Measurements from ENCODE around the gene STIP1. TPM values are rescaled to one million over a fixed set of nuclear protein-coding genes. Genes with fewer than 3 reads are reported as not detected.
"Not testable (repeated sequence)": the region's sequence is repeated elsewhere in the genome, so short reads cannot be mapped to it uniquely, and the experiment has no call there.

The STIP1 gene
- total RNA-seq, 1 donor from 2014 or later: 115 TPM

DNA sequence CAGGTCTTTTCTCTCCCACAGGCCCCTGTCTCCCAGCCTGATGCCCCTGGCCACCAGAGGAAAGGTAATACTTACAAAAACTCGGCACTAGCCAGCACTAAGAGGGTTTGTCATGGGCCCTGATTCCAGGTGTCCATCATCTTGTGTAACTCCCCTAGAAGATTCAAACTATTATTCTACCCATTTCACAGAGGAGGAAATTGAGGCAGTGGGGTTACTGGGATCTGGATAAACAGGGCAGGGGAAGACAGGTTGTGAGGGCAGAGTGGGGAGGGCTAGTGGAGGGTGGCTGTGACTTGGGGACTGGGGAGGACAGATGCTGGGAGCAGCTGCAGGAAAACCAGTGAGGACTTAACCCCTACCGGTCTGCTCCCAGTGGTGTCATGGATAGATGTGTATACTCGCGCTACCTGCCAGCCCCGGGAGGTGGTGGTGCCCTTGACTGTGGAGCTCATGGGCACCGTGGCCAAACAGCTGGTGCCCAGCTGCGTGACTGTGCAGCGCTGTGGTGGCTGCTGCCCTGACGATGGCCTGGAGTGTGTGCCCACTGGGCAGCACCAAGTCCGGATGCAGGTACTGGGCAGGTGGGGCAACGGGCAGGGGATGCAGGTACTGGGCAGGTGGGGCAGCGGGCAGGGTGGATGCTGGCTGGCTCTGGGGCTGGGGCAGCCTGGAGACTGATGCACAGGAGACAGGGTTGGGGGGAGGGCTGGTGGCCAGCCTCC, 49.6 kb downstream of the STIP1 start:
- no peak for DNase-seq (ENCODE audit: low spot score)

DNA sequence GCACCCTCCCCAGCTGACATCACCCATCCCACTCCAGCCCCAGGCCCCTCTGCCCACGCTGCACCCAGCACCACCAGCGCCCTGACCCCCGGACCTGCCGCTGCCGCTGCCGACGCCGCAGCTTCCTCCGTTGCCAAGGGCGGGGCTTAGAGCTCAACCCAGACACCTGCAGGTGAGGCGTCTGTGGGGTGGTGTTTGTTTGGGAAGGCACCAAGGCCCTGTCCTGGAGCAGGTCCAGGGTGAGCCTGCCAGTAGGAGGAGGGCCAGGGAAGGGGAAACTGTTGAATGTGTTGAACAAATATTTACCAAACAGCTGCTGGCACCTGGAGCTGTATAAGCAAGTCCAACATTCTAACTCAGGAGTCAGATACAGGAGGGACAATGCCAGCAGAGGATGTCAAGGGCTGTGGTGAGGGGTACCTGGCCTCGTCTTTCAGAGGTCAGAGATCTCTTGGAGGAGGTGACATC, 51.5 kb downstream of the STIP1 start:
- DNase-seq (ENCODE audit: low spot score): peak; percentile 90

DNA sequence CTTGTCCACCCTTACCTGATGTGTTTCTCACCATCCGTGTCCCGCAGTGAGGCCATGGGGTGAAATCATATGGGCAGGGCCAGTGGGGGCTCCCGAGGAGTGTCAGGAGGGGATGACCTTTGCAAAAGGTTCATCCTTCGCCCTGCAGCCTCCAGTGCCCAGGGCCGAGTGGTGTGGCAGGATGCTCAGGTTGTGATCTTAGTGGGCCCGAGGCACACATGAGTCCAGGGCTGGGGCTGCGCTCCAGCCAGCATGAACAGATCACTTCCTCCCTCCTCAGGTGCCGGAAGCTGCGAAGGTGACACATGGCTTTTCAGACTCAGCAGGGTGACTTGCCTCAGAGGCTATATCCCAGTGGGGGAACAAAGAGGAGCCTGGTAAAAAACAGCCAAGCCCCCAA, 52.1 kb downstream of the STIP1 start:
- no peak for DNase-seq (ENCODE audit: low spot score)

DNA sequence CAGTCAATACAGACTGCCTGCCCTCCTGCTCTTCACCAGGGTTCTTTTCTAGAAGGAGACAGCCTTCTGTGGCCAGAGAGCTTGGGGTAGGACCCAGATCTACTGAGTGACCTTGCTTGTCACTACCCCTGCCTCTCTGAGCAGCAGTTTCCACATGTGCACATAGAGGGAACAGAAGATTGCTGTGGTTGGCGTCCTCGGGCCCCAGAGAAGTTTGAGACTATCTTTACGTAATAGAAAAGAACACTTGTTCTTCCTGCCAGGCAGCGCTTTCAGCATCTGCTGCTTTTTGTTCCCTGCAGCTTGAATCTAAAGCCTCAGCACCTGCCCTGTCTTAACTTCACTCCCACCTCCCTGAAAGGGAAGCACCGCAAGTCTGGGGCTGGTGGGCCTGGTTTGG, 53.0 kb downstream of the STIP1 start:
- no peak for DNase-seq (ENCODE audit: low spot score)

DNA sequence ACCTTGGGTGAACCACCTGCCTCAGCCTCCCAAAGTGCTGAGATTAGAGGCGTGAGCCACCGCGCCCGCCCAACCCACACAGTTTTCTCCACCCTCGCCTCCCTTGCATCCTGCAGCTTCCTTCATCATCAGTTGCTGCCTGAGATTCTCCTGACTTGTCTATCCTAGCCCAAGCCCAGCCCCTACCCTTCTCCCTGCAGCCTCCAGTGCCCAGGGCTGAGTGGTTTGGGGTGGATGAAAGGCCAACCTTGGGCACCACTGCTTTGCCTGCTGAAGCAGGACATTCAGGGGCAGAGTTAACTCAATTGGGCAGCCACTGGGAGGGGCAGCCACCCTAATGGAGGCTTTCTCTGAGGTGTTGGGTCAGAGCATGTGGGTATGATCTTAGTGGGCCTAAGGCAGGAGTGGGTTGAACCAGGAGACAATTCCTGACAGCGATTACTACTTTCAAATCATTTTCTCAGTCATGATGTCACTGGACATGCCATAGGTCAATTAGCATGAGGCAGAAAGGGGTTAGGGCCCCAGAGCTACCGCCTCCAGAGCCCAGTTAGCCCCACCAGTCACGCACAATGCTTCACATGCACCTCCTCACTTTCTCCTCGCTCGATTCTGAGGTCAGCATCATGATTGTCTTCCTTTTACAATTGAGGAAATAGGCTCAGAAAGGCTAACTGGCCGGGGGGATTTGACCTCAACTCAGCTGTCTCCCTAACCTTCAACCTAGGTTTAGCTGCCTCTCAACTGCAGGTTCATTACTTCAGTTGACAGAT, 53.9 kb downstream of the STIP1 start:
- peak; percentile 52 for DNase-seq (ENCODE audit: low spot score)

DNA sequence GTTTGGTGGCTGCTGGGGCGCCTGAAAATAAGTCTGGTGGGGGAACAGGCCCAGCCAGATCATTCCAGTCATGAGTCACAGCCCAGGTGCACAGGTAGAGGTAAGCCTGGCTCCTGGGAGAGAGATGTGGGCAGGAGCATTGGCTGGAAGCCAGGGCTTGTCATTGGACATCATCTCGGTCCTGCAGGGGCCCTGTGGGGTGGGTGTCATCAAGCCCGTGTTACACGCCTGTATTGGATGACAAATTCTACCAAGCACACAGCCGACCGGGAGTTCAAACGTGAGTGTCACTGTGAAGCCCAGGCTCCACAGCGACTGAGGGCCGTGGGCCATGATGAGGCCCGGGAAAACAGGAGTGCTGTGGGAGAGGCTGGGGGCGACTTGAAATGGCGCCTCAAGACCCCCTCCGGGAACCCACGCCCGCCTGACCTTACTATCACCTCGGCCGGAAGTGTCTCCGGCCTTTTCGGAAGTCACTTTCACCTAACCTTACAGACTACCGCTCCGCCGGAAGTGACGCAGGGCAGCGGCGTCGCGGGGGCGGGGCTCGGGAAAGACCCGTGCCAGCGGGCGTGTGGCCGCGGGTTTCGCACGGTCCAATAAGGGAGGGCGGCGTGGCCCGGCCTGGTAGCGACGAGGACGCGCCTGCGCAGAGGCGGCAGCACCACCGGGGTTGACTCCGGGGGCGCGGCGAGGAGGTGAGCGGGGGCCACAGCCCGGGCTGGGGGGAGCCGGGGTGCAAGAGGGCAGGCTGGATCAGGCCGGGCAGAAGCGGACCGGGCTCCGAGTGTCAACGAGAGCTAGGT, 54.7 kb downstream of the STIP1 start, which contains the start of gene FKBP2:
TSS of gene FKBP2 (plus strand) at position 661 of the 806 bp plus-strand sequence. CDS start 1,293 bp downstream, outside the sequence.
- DNase-seq (ENCODE audit: low spot score): peak; percentile 98

DNA sequence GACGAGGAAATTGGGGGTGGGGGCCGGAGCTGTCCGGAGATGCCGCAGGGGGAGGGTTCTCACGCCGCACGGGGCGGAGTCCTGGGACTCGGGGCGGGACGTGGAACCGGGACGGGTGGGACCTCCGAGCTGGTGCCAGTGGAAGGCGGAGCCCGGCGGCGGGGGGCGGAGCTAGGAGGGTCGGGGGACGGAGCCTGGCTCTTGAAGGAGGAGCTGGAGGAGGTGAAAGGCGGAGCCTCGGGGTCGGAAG, 55.2 kb downstream of the STIP1 start:
- DNase-seq (ENCODE audit: low spot score): peak; percentile 100

DNA sequence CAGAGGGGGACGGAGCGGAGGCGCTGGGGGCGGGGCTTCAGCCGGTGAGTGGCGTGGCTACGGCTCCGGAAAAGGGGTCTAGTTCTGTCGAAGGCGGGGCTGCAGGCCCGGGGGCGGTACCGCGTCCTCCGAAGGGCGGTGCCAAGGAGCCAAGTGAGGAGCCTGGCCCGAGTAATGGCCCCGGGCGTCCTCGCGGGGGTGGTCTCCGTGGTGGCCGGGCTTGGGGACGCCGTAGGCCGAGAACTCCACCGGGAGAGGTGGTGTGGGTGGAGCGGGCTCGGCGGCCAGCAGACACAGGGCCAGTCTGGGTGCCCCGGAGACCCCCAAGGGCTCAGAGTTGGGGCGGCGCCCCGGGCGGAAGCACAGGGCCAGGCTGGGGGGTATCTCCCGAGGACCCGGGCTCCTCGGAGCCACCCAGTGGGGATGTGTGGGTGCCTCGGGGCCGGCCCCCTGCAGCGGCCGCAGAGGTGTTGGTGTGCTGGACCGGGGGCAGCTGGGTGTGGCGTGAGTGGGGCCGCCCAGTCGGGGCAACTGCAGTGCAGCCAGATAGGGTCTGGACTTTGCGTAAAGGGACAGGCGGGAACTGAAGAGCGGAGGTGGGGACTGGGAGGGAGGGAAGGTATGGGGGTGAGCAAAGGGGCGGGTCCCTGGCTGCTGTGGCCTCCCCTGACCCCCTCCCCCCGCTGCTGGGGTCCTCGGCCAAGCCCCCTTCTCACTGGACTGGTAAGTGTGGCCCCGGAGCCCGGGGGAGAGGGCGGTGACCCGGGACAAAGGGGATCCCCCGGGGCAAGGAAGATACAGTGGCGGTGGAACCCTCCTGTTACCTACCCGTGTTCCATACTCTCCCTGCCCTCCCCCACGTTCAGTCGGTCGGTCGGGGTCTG, 55.8 kb downstream of the STIP1 start:
- peak; percentile 42 for DNase-seq (ENCODE audit: low spot score)

DNA sequence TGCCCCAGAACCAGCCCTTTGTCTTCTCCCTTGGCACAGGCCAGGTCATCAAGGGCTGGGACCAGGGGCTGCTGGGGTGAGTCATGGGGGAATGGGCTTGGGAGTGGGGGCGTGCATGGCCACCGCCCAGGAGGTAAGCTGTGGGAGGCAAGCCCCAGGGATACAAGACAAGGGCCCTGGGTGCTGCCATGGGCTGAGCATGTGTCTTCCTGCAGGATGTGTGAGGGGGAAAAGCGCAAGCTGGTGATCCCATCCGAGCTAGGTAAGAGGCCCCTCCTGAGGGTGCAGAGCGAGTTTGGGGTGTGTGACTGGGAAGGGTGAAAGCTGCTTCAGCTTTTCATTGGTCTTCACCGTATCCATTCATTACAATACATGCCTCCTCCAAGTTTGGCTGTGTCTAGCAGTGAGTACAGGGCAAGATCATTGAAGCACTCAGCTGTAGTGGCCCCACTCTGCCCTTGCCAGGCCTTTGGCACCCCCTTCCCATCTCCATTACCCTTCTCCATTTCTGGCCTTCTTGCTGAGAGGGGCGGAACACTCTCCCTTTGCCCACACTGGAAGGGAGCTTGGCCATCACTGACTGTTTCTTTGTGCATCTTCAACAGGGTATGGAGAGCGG, 57.4 kb downstream of the STIP1 start:
- DNase-seq (ENCODE audit: low spot score): no peak

DNA sequence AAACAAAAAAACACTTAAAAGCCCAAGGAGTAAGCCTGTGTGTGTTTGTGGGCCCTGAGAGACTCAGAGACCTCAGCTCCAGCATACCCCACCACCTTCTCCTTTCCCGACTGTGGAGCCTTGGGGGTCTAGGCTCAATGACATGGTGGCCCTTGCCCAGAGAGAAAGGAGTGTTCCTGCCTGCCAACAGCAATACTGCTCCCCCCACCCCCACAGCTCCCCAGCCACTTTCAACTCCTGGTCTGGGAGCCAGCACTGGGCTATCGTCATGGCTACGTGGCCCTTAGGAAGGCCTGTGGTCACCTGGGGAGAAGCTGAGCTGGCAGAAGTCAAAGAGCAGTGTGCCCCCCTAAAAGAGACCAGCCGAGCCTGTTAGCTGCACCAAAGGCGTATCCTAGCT, 58.1 kb downstream of the STIP1 start:
- no peak for DNase-seq (ENCODE audit: low spot score)

DNA sequence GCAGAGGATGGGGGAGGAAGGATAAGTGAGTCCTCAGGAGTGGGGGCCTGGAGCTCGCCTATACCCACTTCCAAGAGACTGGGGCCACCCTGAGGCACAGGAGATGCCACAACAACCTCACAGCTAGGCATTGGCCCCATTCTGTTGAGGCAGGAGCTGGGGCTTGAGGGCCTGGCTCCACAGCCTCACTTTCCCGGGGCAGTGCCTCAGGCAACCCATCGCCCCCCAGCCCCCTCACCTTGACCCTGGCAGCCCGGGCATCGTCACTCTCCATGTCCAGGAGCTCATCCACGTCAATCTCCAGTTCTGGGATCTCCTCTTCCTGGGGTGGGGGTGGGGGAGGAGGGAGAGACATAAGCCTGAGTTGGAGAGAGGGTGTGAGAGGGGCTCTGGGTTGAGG, 59.0 kb downstream of the STIP1 start:
- DNase-seq (ENCODE audit: low spot score): no peak

DNA sequence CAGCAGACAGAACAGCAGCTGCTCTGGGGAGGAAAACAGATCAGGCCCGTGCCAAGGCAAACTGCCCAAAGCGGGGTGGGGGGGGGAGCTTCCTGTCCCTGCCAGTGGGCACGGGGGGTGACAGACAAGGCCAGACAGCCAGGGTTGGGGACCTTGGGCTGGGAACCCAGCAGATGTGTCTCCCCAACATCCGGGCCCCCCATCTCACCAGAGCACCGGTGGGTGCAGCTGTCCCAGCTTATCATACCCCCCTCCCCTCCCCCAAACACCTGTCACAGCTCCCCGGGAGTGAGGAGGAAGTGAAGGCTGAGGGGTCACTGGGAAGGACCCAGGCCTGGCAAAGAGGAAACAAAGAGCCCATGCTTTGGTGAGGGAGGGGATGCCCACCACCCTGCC, 59.4 kb downstream of the STIP1 start:
- no peak for DNase-seq (ENCODE audit: low spot score)

DNA sequence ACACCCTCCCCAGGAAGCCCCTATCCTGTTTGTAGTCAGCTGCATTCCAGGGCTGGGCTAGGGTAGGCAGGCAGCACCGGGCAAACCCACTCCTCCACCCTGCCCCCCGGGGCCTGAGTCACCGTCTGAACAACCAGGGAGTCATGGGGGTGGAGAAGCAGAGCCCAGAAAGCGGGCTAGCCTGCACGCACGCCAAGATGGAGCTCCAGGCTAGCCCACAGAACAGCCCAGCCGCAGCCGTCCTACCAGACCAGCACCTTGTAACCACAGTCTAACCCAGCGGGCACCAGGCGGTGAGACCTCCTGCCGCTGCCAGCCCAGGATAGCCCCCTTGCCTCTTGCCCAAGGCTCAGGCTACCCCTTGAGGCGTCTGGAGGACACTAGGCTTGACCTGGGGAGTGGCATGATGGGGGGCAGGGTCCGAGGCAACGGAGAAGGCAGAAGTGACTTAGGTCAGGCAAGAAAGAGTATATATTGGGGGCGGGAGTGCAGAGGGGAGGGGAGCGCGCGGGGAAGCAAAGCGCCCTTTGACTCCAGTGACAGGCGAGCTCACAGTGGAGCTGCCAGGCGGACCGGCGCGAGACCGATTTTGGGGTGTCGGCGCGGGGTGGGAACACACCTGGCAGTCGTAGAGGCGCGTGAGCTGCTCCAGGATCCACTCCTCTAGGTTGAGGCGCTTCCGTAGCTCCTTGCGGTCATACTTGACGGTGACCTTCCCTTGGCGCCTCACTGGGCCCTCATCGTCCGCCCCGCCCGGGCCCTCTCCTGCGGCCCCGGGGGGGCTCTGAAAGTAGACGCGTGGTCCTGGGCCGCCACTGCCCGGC, 60.0 kb downstream of the STIP1 start:
- peak; percentile 60 for DNase-seq (ENCODE audit: low spot score)

DNA sequence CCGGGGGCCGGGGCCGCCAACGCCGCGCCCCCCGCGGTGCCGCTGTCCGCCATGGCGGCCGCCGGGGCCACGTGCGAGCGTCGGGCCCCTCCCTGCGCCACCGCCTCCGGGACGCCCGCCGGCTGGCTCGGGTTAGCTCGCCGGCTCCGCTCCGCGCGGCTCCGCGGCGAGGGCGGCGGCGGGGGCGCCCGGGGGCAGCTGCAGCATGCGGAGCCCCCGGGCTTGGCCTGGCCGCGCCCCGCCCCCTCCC, 60.6 kb downstream of the STIP1 start:
- not testable (repeated sequence) for DNase-seq (ENCODE audit: low spot score)

DNA sequence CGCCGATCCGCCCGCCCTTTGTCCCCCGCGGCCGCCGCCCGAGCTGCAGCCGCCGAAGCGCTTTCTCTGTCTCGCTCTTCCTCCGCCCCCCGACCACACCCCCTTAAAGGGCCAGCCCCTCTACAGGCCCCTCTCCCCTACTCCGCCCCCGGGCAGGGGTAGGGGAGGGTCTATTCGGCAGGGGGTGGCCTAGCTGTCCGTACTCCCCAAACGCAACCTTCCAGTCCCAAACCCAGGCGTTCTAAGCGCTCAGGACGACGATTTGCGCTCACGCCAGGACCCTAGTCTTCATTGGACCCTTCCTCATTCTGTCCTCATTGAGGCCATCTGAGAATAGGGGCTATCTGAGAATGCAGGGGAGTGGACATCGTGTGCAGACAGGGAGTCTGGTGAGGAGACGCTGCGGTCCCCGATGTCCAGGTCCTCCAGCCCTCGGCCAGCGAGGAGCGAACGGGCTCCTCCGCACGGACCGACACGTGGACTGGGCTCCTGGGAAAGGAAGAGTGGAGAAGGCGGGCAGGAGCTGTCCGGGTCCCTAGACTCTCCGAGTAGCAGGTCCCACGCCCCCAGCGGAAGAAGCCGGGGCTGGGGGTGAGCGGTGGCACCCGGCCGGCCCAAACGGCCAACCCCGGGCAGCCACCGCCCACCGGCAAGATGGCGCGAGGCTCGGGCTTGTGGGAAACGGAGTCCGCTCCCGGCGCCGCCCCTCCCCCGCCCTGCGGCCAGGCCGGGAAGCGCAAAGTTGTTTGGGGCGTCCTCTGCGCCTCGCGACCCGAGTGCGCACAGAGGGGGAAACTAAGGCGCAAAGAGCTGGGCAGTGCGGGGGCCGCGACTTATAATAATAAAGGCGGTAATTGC, 61.1 kb downstream of the STIP1 start, which contains the start of gene PPP1R14B:
TSS of gene PPP1R14B (minus strand) at position 73 of the 858 bp plus-strand sequence. CDS start 270 bp downstream, outside the sequence.
- peak; percentile 82 for DNase-seq (ENCODE audit: low spot score)

DNA sequence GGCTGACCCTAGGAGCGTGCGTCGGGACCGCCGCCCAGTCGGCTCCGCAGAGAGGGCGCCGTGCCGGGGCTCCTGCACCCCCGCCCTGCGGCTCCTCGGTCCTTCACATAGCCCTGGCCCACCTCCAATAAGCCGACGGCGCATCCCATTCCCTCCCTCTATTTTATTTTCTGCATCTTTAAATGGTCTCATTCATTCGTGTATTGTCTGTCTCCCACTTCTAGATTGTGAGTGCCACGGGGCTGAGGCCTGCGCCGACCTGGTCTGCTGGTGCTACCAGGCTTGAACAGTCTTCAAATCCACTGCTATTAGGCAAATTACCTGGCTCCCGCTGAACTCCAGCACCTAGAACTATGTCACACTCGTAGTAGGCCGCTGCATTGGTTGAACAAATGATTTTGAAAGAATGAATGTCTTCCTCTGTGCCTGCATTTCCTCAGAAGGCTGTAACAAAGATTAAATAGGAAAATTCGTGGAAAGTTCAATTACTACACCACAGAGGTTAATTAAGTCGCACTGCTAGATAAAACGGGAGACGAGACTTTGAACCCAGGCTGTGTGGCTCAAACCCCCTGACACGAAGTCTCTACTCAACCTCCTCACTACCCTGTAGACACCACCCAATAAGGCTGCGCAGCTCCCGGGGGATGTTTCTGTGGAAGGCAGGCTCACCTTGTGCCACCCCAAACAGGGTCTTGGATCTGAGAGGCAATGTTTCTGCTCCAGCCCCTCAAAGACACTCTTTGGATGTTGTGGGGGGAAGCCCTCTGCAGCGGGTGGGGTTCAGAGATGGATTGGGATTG, 62.0 kb downstream of the STIP1 start:
- no peak for DNase-seq (ENCODE audit: low spot score)

DNA sequence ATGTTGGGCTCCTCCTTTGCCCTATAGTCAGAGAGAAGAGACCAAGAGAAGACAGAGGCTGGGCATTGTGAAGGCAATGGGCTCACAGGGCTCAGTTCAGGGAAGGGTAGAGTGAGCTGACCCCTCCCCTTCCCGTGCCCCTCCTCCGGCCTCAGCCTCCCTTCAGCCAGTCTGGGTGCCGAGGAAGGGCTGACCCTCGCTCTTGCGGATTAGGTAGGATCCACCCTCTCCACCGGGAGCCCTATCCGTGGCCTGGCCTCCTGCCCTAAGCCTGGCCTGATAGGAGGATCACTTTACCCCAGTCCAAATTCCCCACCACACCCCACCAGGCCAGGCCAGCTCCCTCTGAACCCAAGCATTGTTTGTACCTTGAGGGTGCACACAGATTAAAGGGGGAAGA, 62.6 kb downstream of the STIP1 start:
- no peak for DNase-seq (ENCODE audit: low spot score)

DNA sequence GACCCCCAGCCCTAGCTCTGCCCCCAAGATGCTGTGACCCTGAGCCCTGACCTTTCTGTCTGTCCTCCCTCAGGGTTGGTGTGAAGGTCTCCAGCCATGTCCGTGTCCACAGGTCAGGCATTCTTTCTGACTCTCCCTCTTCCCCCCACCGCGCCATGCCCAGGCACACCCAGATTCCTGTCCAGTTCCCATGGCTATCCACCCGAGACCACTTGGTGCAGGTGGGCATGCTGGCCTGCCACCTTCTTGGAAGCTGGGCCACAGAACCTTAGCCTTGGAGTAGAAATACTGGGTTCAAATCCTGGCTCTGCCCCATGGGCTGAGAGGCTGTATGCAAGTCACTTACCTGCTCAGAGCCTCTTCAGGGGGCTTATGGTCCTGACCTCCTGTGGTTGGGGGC, 63.1 kb downstream of the STIP1 start:
- DNase-seq (ENCODE audit: low spot score): no peak
